ENCODE measurements around the gene GCLM. TPM values are rescaled to one million over a fixed set of nuclear protein-coding genes. Genes with fewer than 3 reads are reported as not detected.

Gene GCLM
- total RNA-seq, 1 experiment from 2014 or later = 26.3 TPM

DNA sequence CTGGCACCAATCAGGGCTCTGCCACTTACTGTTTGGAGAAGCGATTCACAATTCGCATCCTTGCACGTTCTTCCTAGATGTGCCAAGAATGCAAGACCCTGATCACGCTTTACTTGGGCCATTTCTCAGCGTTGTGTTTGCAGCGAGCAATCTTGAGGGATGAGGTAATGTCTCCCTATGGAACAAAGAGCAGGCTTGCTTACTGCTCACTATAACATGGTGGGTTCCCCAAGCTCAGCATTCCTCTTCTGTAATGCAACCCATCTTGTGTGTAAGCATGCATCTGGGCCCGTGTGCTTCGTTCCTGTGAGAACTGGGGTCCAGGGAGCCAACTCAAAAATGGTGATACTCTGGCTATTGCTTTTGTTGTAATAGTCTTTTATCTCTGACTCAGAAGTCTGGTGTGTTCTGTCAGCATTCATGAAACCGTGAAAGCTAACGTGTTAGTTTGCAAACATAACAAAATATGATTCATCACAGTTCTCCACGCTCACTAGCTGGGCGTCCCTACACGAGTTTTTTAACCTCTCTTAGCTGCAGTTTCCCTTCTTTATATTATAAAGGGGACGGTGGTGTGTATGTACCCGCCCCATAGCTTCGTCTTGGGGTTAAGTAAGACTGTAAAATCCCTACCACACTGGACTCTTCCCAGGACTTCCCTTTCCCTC lies 63.6 kb downstream of the GCLM start:
- peak; percentile 23 for ATAC-seq

GRCh38 chr1:93844262-93845045 lies 64.8 kb downstream of the GCLM start:
- Histone ChIP-seq H3K36me3 (ENCODE audit: low read depth, low read length) (no peaks in the 10 kb centered on the region), H3K79me2 (ENCODE audit: low read length) (peaks cover 22% of the 10 kb centered on the region), H3K4me3 (ENCODE audit: low read length) (peak overlapping the region; percentile 46), H4K20me1 (ENCODE audit: low read length) (no peaks in the 10 kb centered on the region), H3K4me2 (ENCODE audit: low read length) (peak overlapping the region; percentile 79), H3K9ac (ENCODE audit: low read length) (peak overlapping the region; percentile 13), H2AFZ (ENCODE audit: low read length) (no peak overlapping the region), H3K27ac (ENCODE audit: low read length) (peak overlapping the region; percentile 49), H3K4me1 (ENCODE audit: insufficient read depth, low read length) (peaks cover 50% of the 10 kb centered on the region), H3K9me3 (ENCODE audit: low read length) (no peaks in the 10 kb centered on the region), H3F3A (ENCODE audit: low read length, unreplicated experiment) (peaks cover 7% of the 10 kb centered on the region), H3K9me2 (replicated peaks; ENCODE audit: low read length) (no peaks in the 10 kb centered on the region), H3K27me3 (ENCODE audit: low read length) (no peaks in the 10 kb centered on the region)
- TF ChIP-seq, protein P1, sequence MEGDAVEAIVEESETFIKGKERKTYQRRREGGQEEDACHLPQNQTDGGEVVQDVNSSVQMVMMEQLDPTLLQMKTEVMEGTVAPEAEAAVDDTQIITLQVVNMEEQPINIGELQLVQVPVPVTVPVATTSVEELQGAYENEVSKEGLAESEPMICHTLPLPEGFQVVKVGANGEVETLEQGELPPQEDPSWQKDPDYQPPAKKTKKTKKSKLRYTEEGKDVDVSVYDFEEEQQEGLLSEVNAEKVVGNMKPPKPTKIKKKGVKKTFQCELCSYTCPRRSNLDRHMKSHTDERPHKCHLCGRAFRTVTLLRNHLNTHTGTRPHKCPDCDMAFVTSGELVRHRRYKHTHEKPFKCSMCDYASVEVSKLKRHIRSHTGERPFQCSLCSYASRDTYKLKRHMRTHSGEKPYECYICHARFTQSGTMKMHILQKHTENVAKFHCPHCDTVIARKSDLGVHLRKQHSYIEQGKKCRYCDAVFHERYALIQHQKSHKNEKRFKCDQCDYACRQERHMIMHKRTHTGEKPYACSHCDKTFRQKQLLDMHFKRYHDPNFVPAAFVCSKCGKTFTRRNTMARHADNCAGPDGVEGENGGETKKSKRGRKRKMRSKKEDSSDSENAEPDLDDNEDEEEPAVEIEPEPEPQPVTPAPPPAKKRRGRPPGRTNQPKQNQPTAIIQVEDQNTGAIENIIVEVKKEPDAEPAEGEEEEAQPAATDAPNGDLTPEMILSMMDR (conservative IDR thresholded peaks at IDR 0.05; ENCODE audit: low read depth, low read length) = peak; percentile 86
- TF ChIP-seq EZH2phosphoT487 (IDR thresholded peaks at IDR 0.05; ENCODE audit: borderline replicate concordance, low read length) = no peak
- DNase-seq = peak; percentile 85
- peak; percentile 7 for ATAC-seq
- no TSS peak for BruUV-seq (replicated peaks)
- ChIA-PET CTCF (interaction anchor here (0.6 to 1.4 kb wide), 11 partner anchors 22 to 852 kb away, joined by 3 to 9 read pairs (median 4); no protein-coding TSS in a partner anchor), POLR2A (ENCODE audit: unreplicated experiment) (interaction anchor here (0.6 to 1.0 kb wide), 4 partner anchors 35 to 499 kb away, joined by 3 to 24 read pairs (median 9); partner anchors contain the start of gene DR1)
- intact Hi-C loops (cut with micrococcal nuclease) = loop anchor here (1.0 to 10.0 kb wide), 8 partner anchors 30 to 540 kb away; partner anchors contain the start of genes BCAR3 and DR1

More for the DNA sequence above, 63.6 kb downstream of the GCLM start:
- H3F3A ChIP-seq (ENCODE audit: low read length, unreplicated experiment) = peaks cover 3% of the 10 kb centered on the region
- ChIA-PET POLR2A (ENCODE audit: unreplicated experiment) (interaction anchor here (0.6 to 1.0 kb wide), 4 partner anchors 63 to 435 kb away, joined by 3 to 5 read pairs (median 4); partner anchors contain the start of genes BCAR3 and GCLM), CTCF (interaction anchor here (0.6 to 1.4 kb wide), 4 partner anchors 32 to 541 kb away, joined by 3 to 12 read pairs (median 5); partner anchors contain the start of gene GCLM)
- H3K9ac ChIP-seq (ENCODE audit: low read length) = peak overlapping the region; percentile 89
- TF ChIP-seq, protein P1 (conservative IDR thresholded peaks at IDR 0.05; ENCODE audit: low read depth, low read length) = no peak
- TF ChIP-seq EZH2 (IDR thresholded peaks at IDR 0.05; ENCODE audit: low read length, unreplicated experiment) (no peak), EZH2phosphoT487 (IDR thresholded peaks at IDR 0.05; ENCODE audit: borderline replicate concordance, low read length) (no peak)
- peaks cover 42% of the 10 kb centered on the region for H3K4me1 ChIP-seq (ENCODE audit: insufficient read depth, low read length)
- peak overlapping the region; percentile 82 for H3K4me3 ChIP-seq (ENCODE audit: low read length)
- TSS peak; percentile 42 for BruUV-seq (replicated peaks)
- H3K79me2 ChIP-seq (ENCODE audit: low read length) = peaks cover 22% of the 10 kb centered on the region
- no peaks in the 10 kb centered on the region for H3K36me3 ChIP-seq (ENCODE audit: low read depth, low read length)
- H3K4me2 ChIP-seq (ENCODE audit: low read length) = peak overlapping the region; percentile 88
- no peaks in the 10 kb centered on the region for H4K20me1 ChIP-seq (ENCODE audit: low read length)
- DNase-seq = peak; percentile 83
- H2AFZ ChIP-seq (ENCODE audit: low read length) = peak overlapping the region; percentile 73
- intact Hi-C loops (cut with micrococcal nuclease) = loop anchor here (2.0 to 10.0 kb wide), 6 partner anchors 31 to 541 kb away; partner anchors contain the start of genes BCAR3 and DR1
- H3K9me3 ChIP-seq (ENCODE audit: low read length) = no peaks in the 10 kb centered on the region
- H3K27ac ChIP-seq (ENCODE audit: low read length) = peak overlapping the region; percentile 93
- no peaks in the 10 kb centered on the region for H3K27me3 ChIP-seq (ENCODE audit: low read length)
- no peaks in the 10 kb centered on the region for H3K9me2 ChIP-seq (replicated peaks; ENCODE audit: low read length)
